Astrocyte of the spinal cord (primary cell): Measurements from ENCODE around the gene ARHGEF10L.

Source experiments
- DNase-seq: peaks from one replicate; pipeline ENCODE4 v3.0.0; 2011; ENCODE audit warnings: low read depth, low spot score
- H3K4me3 ChIP-seq: 2 replicates; pipeline ENCODE4 v1.5.1; 2011; ENCODE audit warnings: low read depth, mild to moderate bottlenecking, low read length, moderate library complexity
- in situ Hi-C: cut with HindIII; loops from 2 replicates; pipeline ENCODE4 v1.10.0; 2017; ENCODE audit warnings: low sequenced_read_pairs
- TF ChIP-seq, protein P1 (sequence below): IDR thresholded peaks from 2 replicates; pipeline ENCODE4 v1.5.1; 2012; ENCODE audit warnings: low read depth, mild to moderate bottlenecking, low read length, inconsistent platforms

ARHGEF10L gene

DNA sequence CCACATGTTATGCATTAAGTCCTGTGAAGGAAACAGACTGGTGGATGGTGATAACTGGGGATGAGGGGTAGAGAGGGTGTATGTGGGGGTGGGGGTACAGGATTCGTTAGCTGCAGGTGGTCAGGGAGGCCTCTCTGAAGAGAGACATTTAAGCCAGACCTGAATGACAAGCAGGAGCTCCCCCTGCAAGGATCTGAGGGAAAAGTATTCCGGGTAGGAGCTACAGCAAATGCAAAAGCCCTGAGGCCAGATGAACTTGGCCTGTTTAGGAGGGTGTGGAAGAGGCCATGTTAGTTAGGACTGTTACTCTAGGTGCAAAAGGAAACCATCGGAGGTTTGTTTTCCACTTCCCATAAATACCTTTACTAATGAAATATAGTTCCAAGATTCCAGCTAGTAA, 9.9 kb downstream of the ARHGEF10L start:
- TF ChIP-seq, protein P1, sequence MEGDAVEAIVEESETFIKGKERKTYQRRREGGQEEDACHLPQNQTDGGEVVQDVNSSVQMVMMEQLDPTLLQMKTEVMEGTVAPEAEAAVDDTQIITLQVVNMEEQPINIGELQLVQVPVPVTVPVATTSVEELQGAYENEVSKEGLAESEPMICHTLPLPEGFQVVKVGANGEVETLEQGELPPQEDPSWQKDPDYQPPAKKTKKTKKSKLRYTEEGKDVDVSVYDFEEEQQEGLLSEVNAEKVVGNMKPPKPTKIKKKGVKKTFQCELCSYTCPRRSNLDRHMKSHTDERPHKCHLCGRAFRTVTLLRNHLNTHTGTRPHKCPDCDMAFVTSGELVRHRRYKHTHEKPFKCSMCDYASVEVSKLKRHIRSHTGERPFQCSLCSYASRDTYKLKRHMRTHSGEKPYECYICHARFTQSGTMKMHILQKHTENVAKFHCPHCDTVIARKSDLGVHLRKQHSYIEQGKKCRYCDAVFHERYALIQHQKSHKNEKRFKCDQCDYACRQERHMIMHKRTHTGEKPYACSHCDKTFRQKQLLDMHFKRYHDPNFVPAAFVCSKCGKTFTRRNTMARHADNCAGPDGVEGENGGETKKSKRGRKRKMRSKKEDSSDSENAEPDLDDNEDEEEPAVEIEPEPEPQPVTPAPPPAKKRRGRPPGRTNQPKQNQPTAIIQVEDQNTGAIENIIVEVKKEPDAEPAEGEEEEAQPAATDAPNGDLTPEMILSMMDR, result no peak
- in situ Hi-C loops, result no loop called here
- no peak for DNase-seq
- no peak overlapping the region for H3K4me3 ChIP-seq

DNA sequence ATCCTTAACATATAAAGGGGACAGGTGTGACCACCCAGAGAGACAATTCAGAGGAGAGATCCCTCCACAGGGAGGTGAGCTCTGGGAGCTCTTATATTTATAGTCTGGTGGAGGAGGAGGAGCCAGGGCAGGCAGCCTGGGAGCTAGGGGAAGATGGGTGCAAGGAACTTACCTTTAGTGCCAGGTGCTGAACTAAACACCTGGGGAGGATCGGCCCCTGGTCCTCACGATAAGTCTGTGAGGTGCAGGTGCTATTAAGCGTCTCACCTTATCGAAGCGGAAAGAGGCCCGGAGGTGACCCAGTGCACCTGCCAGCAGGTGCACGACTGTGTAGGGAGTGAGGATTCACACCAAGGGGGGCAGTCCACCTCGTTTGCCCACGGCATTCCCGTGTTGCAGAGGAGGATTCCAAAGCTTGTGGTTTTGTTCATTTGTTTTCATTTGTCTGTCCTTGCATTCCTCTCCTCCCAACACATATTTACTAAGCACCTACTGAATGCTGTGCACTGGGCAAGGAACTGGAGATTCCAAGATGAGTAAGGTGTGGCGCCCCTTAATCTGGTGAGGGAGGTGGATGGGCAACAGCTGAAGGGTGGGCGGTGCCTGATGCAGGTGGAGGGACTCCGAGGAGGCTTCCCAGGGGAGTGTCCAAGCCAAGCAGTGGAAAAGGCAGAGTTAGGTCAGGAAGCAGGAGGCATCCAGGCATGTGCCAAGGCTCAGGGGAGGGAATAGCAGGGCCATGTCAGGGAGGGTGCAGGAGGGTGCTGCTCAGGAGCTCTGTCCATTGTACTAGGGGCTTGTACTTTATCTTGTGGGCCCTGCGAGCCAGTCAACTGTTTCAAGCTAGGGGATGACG, 11.5 kb downstream of the ARHGEF10L start:
- no peak for DNase-seq
- H3K4me3 ChIP-seq, result no peak overlapping the region
- TF ChIP-seq, protein P1, result no peak
- in situ Hi-C loops, result no loop called here

GRCh38 chr1:17551755-17552234, 12.3 kb downstream of the ARHGEF10L start:
- DNase-seq, result peak; percentile 42
- in situ Hi-C loops, result no loop called here
- TF ChIP-seq, protein P1, result no peak
- no peak overlapping the region for H3K4me3 ChIP-seq

DNA sequence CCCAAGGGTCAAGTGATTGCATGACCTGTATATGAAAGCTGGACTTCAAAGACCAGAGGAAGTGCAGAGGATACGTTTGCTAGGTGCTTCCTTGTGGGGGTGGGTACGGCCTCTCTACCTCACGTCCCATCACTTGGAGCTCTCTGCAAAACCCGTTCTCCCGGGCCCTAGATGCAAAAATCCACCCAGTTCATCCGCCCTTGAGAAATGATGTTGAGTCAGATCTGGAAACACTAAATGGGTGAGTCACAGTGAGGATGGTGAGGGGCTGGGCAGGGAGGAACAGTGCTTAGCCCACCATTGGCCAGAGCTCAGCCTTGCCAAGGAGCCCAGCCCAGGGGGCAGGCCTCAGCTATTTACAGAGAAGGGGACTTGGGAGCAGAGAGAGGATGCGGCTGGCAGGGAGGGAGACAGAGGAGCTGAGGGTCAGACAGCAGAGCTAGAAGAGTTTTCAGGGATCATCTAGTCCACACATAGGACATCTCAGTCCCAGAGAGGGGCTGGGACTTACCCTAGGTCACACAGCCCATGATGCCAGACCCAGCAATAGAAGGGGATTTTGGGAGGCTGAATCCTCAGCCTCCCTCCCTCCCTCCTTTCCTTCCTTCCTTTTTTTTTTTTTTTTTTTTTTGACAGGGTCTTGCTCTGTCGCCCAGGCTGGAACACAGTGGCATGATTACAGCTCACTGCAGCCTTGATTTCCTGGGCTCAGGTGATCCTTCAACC, 14.6 kb downstream of the ARHGEF10L start:
- TF ChIP-seq, protein P1, result no peak
- DNase-seq, result peak; percentile 75
- in situ Hi-C loops, result no loop called here
- no peak overlapping the region for H3K4me3 ChIP-seq

GRCh38 chr1:17554954-17555353, 15.5 kb downstream of the ARHGEF10L start:
- in situ Hi-C loops, result no loop called here
- no peak overlapping the region for H3K4me3 ChIP-seq
- DNase-seq, result no peak
- TF ChIP-seq, protein P1, result no peak

GRCh38 chr1:17557986-17558385, 18.5 kb downstream of the ARHGEF10L start:
- in situ Hi-C loops, result no loop called here
- no peak overlapping the region for H3K4me3 ChIP-seq
- TF ChIP-seq, protein P1, result no peak
- no peak for DNase-seq
